Activated naive CD8-positive, alpha-beta T cell treated with anti-CD3 and anti-CD28 coated beads, Interleukin-2, amount 10 ng/mL, durations not matched to agents 7 days and 5 days (primary cell): Measurements from ENCODE around the gene NT5C. TPM values are rescaled to one million over a fixed set of nuclear protein-coding genes. Genes with fewer than 3 reads are reported as not detected.
"Not testable (repeated sequence)": the region's sequence is repeated elsewhere in the genome, so short reads cannot be mapped to it uniquely, and the experiment has no call there.

Source experiments
- ATAC-seq: fragments of 150-1000 bp; cut with Tn5 transposase; one replicate; pipeline ENCODE4 v1.10.0; 2021; ENCODE audit warnings: low read depth, moderate library complexity
- POLR2A ChIA-PET: fragments of 350-600 bp; sonication (Branson Sonifier 250); formaldehyde crosslinking; loops from one replicate; lab custom pipeline; 2021; ENCODE audit warnings: antibody characterized with exemption; lab: Charles Lee
- DNase-seq: peaks from one replicate; pipeline ENCODE4 v3.0.0; 2021
- H3K27ac Mint-ChIP-seq: one replicate; pipeline ENCODE4 v1.8.0; 2022; ENCODE audit warnings: mild to moderate bottlenecking, mixed read lengths
- H3K27me3 Mint-ChIP-seq: one replicate; pipeline ENCODE4 v1.8.0; 2022; ENCODE audit warnings: mild to moderate bottlenecking, moderate library complexity, mixed read lengths
- H3K36me3 Mint-ChIP-seq: one replicate; pipeline ENCODE4 v1.8.0; 2021; ENCODE audit warnings: mild to moderate bottlenecking, mixed read lengths
- H3K4me1 Mint-ChIP-seq: one replicate; pipeline ENCODE4 v1.8.0; 2021; ENCODE audit warnings: mixed read lengths
- H3K4me3 Mint-ChIP-seq: one replicate; pipeline ENCODE4 v1.8.0; 2022; ENCODE audit warnings: mild to moderate bottlenecking, moderate library complexity, mixed read lengths
- H3K9me3 Mint-ChIP-seq: one replicate; pipeline ENCODE4 v1.8.0; 2021; ENCODE audit warnings: mixed read lengths
- total RNA-seq, 2 experiments: library from RNA; stranded (reverse); gene quantifications; one replicate each; pipeline ENCODE4 v1.2.3, GENCODE V29; 2021

The NT5C gene
- total RNA-seq, 2 experiments from 2014 or later: 69.9 to 70.8 TPM

GRCh38 chr17:75135946-75136345 lies 4.4 kb upstream of the NT5C start:
- H3K4me3 Mint-ChIP-seq: no peak overlapping the region
- no peaks in the 10 kb centered on the region for H3K27me3 Mint-ChIP-seq
- DNase-seq: no peak
- H3K9me3 Mint-ChIP-seq: no peaks in the 10 kb centered on the region
- no peak for ATAC-seq
- POLR2A ChIA-PET: interaction anchor here (1.3 kb wide), 1 partner anchor 19 kb away, joined by 3 read pairs; no protein-coding TSS in a partner anchor
- no peak overlapping the region for H3K27ac Mint-ChIP-seq
- peaks cover 10% of the 10 kb centered on the region for H3K4me1 Mint-ChIP-seq
- peaks cover 13% of the 10 kb centered on the region for H3K36me3 Mint-ChIP-seq

- ATAC-seq (no peak), DNase-seq (no peak)
- POLR2A ChIA-PET: interaction anchor here (1.6 kb wide), 1 partner anchor 10 kb away, joined by 4 read pairs; no protein-coding TSS in a partner anchor
- Mint-ChIP-seq H3K4me3 (no peak overlapping the region), H3K27ac (no peak overlapping the region), H3K9me3 (no peaks in the 10 kb centered on the region), H3K36me3 (peaks cover 13% of the 10 kb centered on the region), H3K4me1 (peaks cover 8% of the 10 kb centered on the region), H3K27me3 (no peaks in the 10 kb centered on the region)
Observed at GRCh38 chr17:75135452-75135851, 3.9 kb upstream of the NT5C start.

DNA sequence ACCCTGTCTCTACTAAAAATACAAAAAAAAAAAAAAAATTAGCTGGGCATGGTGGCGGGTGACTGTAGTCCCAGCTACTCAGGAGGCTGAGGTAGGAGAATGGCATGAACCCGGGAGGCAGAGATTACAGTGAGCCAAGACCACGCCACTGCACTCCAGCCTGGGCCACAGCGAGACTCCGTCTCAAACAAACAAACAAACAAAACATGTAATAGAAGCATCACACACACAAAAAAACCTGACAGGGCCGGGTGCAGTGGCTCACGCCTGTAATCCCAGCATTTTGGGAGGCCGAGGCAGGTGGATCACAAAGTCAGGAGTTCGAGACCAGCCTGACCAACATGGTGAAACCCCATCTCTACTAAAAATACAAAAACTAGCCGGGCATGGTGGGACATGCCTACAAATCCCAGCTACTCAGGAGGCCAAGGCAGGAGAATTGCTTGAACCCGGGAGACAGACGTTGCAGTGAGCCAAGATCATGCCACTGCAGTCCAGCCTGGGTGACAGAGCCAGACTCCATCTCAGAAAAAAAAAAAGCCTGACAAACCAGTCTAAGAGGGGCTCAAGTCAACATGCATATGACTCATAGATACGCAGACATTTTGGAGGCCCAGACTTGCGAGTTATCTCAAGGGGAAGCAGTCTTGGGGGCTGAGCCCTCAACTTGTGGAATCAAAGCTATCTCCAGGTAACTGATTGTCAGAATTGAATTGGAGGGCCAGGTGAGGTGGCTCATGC lies 2.2 kb upstream of the NT5C start:
- peaks cover 11% of the 10 kb centered on the region for H3K36me3 Mint-ChIP-seq
- not testable (repeated sequence) for H3K4me3 Mint-ChIP-seq, H3K4me1 Mint-ChIP-seq, DNase-seq, H3K27me3 Mint-ChIP-seq, H3K9me3 Mint-ChIP-seq, ATAC-seq, H3K27ac Mint-ChIP-seq
- POLR2A ChIA-PET: interaction anchor here (1.3 to 3.9 kb wide), 4 partner anchors 8 to 21 kb away, joined by 4 to 45 read pairs (median 4); partner anchors contain the start of genes ARMC7 and JPT1

DNA sequence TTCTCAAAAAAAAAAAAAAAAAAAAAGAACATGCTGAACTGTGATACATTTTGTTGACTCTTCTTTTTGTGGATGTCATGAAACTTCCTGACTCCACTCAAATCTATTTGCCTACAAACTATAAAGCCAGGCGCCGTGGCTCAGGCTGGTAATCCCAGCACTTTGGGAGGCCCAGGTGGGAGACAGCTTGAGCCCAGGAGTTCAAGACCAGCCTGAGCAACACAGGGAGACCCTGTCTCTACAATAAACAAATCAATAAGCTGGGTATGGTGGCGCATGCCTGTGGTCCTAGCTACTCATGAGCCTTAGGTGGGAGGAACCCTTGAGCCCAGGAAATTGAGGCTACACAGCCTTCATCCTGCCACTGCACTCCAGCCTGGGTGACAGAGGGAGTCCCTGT lies 1.5 kb upstream of the NT5C start:
- peaks cover 10% of the 10 kb centered on the region for H3K4me1 Mint-ChIP-seq
- POLR2A ChIA-PET: interaction anchor here (1.4 to 3.9 kb wide), 3 partner anchors 20 to 21 kb away, joined by 4 to 45 read pairs (median 20); partner anchors contain the start of genes ARMC7 and JPT1
- no peak overlapping the region for H3K4me3 Mint-ChIP-seq
- H3K9me3 Mint-ChIP-seq: no peaks in the 10 kb centered on the region
- no peaks in the 10 kb centered on the region for H3K27me3 Mint-ChIP-seq
- H3K36me3 Mint-ChIP-seq: peaks cover 13% of the 10 kb centered on the region
- DNase-seq (no peak), ATAC-seq (no peak)
- peak overlapping the region; percentile 33 for H3K27ac Mint-ChIP-seq

DNA sequence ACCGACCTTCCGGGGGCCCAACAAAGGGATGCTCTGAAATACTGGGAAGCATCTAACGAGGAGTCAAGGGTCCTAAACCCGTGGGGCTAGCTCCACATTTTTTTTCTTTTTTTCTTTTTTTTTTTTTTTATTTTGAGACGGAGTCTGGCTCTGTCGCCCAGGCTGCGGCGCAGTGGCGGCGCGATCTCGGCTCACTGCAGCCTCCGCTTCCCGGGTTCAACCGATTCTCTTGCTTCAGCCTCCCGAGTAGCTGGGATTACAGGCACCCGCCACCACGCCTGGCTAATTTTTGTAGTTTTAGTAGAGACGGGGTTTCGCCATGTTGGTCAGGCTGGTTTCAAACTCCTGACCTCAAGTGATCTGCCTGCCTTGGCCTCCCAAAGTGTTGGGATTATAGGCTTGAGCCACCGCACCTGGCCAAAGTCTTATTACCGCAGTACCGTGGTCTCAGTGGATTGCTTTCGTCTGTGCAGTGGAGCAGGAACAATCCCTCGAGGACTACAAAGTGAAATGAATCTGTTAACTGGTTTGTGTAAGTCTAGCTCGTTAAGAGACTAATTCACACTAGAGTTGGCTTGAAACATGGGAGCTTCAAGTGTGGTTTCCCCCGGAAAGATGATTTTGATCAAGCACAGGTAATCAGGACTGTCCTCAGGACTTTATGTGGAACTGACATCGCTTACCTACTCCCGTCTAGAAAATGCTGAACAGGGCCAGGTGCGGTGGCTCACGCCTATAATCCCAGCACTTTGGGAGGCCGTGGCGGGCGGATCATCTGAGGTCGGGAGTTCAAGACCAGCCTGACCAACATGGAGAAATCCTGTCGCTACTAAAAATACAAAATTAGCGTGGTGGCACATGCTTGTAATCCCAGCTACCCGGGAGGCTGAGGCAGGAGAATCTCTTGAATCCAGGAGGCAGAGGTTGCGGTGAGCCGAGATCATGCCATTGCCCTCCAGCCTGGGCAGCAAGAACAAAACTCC lies 767 bp upstream of the NT5C start:
- not testable (repeated sequence) for DNase-seq, H3K27me3 Mint-ChIP-seq, ATAC-seq, H3K4me1 Mint-ChIP-seq, H3K9me3 Mint-ChIP-seq
- POLR2A ChIA-PET: interaction anchor here (0.6 to 3.9 kb wide), 9 partner anchors 9 to 129 kb away, joined by 3 to 45 read pairs (median 4); partner anchors contain the start of genes ARMC7, GGA3, JPT1 and MRPL58
- Mint-ChIP-seq H3K4me3 (peak overlapping the region; percentile 85), H3K36me3 (peaks cover 13% of the 10 kb centered on the region), H3K27ac (peak overlapping the region; percentile 85)

- POLR2A ChIA-PET: interaction anchor here (0.5 to 3.9 kb wide), 15 partner anchors 10 to 330 kb away, joined by 3 to 45 read pairs (median 3); partner anchors contain the start of genes ARMC7, GRB2, JPT1 and MRPL58
- no peaks in the 10 kb centered on the region for H3K9me3 Mint-ChIP-seq
- peaks cover 17% of the 10 kb centered on the region for H3K4me1 Mint-ChIP-seq
- DNase-seq (no peak), ATAC-seq (peak; percentile 41)
- H3K36me3 Mint-ChIP-seq: peaks cover 9% of the 10 kb centered on the region
- H3K27ac Mint-ChIP-seq: peak overlapping the region; percentile 84
- no peaks in the 10 kb centered on the region for H3K27me3 Mint-ChIP-seq
- H3K4me3 Mint-ChIP-seq: peak overlapping the region; percentile 89
Observed at GRCh38 chr17:75130632-75131277, 787 bp downstream of the NT5C start.

DNA sequence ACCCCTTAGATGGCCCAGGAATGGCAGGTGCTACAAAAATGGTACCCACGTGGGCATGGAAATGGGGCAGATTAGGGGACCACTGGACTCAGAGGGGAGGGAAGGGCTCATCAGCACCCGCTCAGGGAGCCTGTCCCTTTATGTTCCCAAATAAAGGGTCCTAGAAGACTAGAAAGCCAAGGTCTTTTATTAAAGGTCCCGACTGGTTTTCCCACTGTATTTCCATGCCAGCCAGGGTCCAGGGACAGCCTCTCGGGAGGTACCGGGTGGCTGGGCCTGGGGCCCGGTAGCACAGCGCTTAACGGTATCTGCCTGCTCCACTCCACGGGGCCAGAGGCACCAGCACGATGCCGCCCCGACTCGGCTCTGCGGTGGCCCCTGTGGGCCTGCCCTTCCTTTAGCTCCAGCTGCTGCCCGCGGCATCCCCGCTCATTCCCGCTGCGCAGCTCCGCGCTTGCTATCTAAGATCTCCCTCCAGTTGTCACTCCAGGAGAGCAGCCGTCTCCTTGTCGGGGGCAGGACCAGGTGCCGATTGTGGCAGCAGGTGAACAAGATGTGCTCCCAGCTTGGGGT lies 1.4 kb downstream of the NT5C start:
- H3K9me3 Mint-ChIP-seq: no peaks in the 10 kb centered on the region
- H3K4me1 Mint-ChIP-seq: peaks cover 21% of the 10 kb centered on the region
- DNase-seq (no peak), ATAC-seq (no peak)
- peaks cover 9% of the 10 kb centered on the region for H3K36me3 Mint-ChIP-seq
- peak overlapping the region; percentile 84 for H3K27ac Mint-ChIP-seq
- H3K27me3 Mint-ChIP-seq: no peaks in the 10 kb centered on the region
- POLR2A ChIA-PET: interaction anchor here (0.5 to 3.9 kb wide), 9 partner anchors 9 to 169 kb away, joined by 3 to 45 read pairs (median 4); partner anchors contain the start of genes ARMC7, JPT1 and MRPL58
- peak overlapping the region; percentile 89 for H3K4me3 Mint-ChIP-seq

GRCh38 chr17:75129576-75129975 lies 2.0 kb downstream of the NT5C start:
- ATAC-seq (no peak), DNase-seq (no peak)
- peak overlapping the region; percentile 68 for H3K27ac Mint-ChIP-seq
- H3K4me3 Mint-ChIP-seq: peak overlapping the region; percentile 61
- H3K9me3 Mint-ChIP-seq: no peaks in the 10 kb centered on the region
- H3K36me3 Mint-ChIP-seq: peaks cover 9% of the 10 kb centered on the region
- no peaks in the 10 kb centered on the region for H3K27me3 Mint-ChIP-seq
- H3K4me1 Mint-ChIP-seq: peaks cover 27% of the 10 kb centered on the region
- POLR2A ChIA-PET: interaction anchor here (0.7 to 3.9 kb wide), 4 partner anchors 13 to 387 kb away, joined by 3 to 45 read pairs (median 4); partner anchors contain the start of gene ARMC7

DNA sequence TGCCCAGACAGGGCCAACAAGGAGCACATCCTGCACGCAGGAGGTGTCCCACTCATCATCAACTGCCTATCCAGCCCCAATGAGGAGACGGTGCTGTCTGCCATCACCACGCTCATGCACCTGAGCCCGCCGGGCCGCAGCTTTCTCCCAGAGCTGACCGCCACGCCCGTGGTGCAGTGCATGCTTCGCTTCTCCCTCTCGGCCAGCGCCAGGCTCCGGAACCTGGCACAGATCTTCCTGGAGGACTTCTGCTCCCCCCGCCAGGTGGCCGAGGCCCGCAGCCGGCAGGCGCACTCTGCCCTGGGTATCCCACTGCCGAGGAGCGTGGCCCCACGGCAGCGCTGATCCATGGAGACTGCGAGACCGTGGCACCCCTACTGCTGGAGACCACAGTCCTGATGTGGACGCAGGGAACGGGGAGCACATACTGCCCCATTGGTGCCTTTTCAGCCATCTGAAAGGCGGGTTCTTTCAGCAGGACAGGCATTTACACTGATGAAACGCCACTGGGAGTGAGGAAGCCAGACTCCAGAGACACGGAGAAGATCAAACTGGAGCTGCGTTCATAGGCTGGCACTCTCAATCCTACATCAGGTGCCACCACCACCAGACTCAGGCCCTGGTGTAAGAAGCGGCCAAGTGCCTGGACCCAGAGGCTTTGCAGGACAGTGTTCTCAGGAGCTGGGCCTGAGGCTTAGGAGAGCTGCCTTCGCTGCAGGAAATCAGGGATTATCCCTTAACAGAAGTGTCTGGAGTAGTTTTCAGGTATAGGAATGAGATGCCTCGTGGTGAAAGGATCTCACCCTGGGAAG lies 2.6 kb downstream of the NT5C start:
- H3K27ac Mint-ChIP-seq: no peak overlapping the region
- POLR2A ChIA-PET: interaction anchor here (0.7 kb wide), 1 partner anchor 388 kb away, joined by 3 read pairs; no protein-coding TSS in a partner anchor

GRCh38 chr17:75127936-75128335 lies 3.6 kb downstream of the NT5C start:
- H3K4me1 Mint-ChIP-seq: peaks cover 33% of the 10 kb centered on the region
- ATAC-seq: not testable (repeated sequence)

More for the DNA sequence above, 2.6 kb downstream of the NT5C start:
- H3K4me1 Mint-ChIP-seq: peaks cover 34% of the 10 kb centered on the region
- H3K9me3 Mint-ChIP-seq: no peaks in the 10 kb centered on the region
- DNase-seq: no peak
- H3K27me3 Mint-ChIP-seq: no peaks in the 10 kb centered on the region
- ATAC-seq: no peak
- H3K36me3 Mint-ChIP-seq: peaks cover 11% of the 10 kb centered on the region
- H3K4me3 Mint-ChIP-seq: no peak overlapping the region

GRCh38 chr17:75126954-75127353 lies 4.6 kb downstream of the NT5C start:
- Mint-ChIP-seq H3K9me3 (no peaks in the 10 kb centered on the region), H3K4me3 (no peak overlapping the region), H3K27me3 (no peaks in the 10 kb centered on the region), H3K4me1 (peaks cover 32% of the 10 kb centered on the region), H3K27ac (peak overlapping the region; percentile 61), H3K36me3 (peaks cover 12% of the 10 kb centered on the region)
- ATAC-seq: no peak
- POLR2A ChIA-PET: interaction anchor here (0.6 to 1.1 kb wide), 2 partner anchors 34 to 83 kb away, joined by 3 read pairs; no protein-coding TSS in a partner anchor
- no peak for DNase-seq

More at GRCh38 chr17:75127936-75128335, 3.6 kb downstream of the NT5C start:
- peak overlapping the region; percentile 51 for H3K27ac Mint-ChIP-seq
- POLR2A ChIA-PET, H3K27me3 Mint-ChIP-seq, H3K4me3 Mint-ChIP-seq, H3K9me3 Mint-ChIP-seq, DNase-seq: not testable (repeated sequence)
- peaks cover 12% of the 10 kb centered on the region for H3K36me3 Mint-ChIP-seq
